A673 (cell line): Measurements from ENCODE around the gene SUMF1.

ENCODE experiments used
- EZH2 ChIP-seq: fragments of 200-600 bp; sonication (generic); IDR thresholded peaks from 2 replicates; pipeline ENCODE4 v1.6.1; 2017; ENCODE audit warnings: borderline replicate concordance, low read depth, mild to moderate bottlenecking, mixed read lengths, antibody characterized with exemption, low read length; ENCODE audit not compliant: poor library complexity, severe bottlenecking
- TF ChIP-seq, protein P1 (sequence below): fragments of 300-800, 200-600 bp; sonication (generic); conservative IDR thresholded peaks from 2 replicates; pipeline ENCODE4 v1.5.1; 2017; ENCODE audit warnings: low read depth, mild to moderate bottlenecking, antibody characterized with exemption, low read length, moderate library complexity, mixed read lengths

DNA sequence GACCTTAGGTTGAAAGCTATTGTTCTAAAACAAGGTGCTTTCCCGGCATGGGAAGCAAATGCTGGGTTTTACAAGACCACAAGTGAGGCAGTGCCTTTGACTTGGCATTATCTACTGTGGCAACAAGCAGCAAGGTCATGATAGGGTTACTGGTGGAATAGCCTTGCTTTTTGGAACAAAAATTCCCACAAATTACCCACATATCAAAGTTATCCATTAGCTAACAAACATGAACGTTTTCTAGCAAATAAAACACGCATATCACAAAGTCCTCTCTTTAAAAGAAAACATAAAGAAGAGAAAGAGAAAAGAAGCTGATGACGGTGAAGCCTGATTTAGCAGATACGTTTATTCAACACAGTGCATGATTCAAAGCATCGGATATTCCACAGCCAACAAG lies 106.3 kb downstream of the SUMF1 start:
- TF ChIP-seq, protein P1, sequence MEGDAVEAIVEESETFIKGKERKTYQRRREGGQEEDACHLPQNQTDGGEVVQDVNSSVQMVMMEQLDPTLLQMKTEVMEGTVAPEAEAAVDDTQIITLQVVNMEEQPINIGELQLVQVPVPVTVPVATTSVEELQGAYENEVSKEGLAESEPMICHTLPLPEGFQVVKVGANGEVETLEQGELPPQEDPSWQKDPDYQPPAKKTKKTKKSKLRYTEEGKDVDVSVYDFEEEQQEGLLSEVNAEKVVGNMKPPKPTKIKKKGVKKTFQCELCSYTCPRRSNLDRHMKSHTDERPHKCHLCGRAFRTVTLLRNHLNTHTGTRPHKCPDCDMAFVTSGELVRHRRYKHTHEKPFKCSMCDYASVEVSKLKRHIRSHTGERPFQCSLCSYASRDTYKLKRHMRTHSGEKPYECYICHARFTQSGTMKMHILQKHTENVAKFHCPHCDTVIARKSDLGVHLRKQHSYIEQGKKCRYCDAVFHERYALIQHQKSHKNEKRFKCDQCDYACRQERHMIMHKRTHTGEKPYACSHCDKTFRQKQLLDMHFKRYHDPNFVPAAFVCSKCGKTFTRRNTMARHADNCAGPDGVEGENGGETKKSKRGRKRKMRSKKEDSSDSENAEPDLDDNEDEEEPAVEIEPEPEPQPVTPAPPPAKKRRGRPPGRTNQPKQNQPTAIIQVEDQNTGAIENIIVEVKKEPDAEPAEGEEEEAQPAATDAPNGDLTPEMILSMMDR, result no peak
- TF ChIP-seq EZH2, result no peak
